Osteoblast (primary cell): ENCODE results near the gene SIRT2. TPM values are rescaled to one million over a fixed set of nuclear protein-coding genes. Genes with fewer than 3 reads are reported as not detected.
"Not testable (repeated sequence)": the region's sequence is repeated elsewhere in the genome, so short reads cannot be mapped to it uniquely, and the experiment has no call there.

Experiments
- DNase-seq: peaks from one replicate; pipeline ENCODE4 v3.0.0; 2011; ENCODE audit warnings: low spot score, mixed read lengths; ENCODE audit not compliant: insufficient read length; ENCODE audit errors: missing footprints
- H2AFZ ChIP-seq: 2 replicates; pipeline ENCODE4 v1.6.0; 2011; ENCODE audit warnings: mild to moderate bottlenecking, low read length
- H3K27ac ChIP-seq: 2 replicates; pipeline ENCODE4 v1.5.1; 2011; ENCODE audit warnings: mild to moderate bottlenecking, low read depth, low read length, moderate library complexity
- H3K27me3 ChIP-seq: 2 replicates; pipeline ENCODE4 v1.6.0; 2012; ENCODE audit warnings: mild to moderate bottlenecking, control low read depth, inconsistent platforms, low read length, moderate library complexity; ENCODE audit not compliant: insufficient read depth
- H3K36me3 ChIP-seq: 2 replicates; pipeline ENCODE4 v1.5.1; 2011; ENCODE audit warnings: mild to moderate bottlenecking, low read length, control low read depth, moderate library complexity; ENCODE audit not compliant: insufficient read depth
- H3K4me1 ChIP-seq: 2 replicates; pipeline ENCODE4 v1.5.1; 2011; ENCODE audit warnings: mild to moderate bottlenecking, low read length, control low read depth, moderate library complexity; ENCODE audit not compliant: insufficient read depth
- H3K4me2 ChIP-seq: 2 replicates; pipeline ENCODE4 v1.6.0; 2011; ENCODE audit warnings: mild to moderate bottlenecking, low read length; ENCODE audit not compliant: insufficient read depth
- H3K4me3 ChIP-seq: fragments of 200-600 bp; sonication (generic); 3 replicates; pipeline ENCODE4 v1.5.1; 2012; ENCODE audit warnings: mild to moderate bottlenecking, low read length, inconsistent platforms; ENCODE audit not compliant: insufficient read depth
- H3K79me2 ChIP-seq: 2 replicates; pipeline ENCODE4 v1.6.0; 2012; ENCODE audit warnings: mild to moderate bottlenecking, low read length, control low read depth, inconsistent platforms; ENCODE audit not compliant: insufficient read depth
- H3K9me3 ChIP-seq: 2 replicates; pipeline ENCODE4 v1.5.1; 2011; ENCODE audit warnings: low read depth, low read length, control low read depth
- H4K20me1 ChIP-seq: 2 replicates; pipeline ENCODE4 v1.6.0; 2012; ENCODE audit warnings: mild to moderate bottlenecking, low read length, control low read depth; ENCODE audit not compliant: insufficient read depth
- total RNA-seq: library from RNA; depleted of rRNA; stranded (reverse); fragments of >200 nt; gene quantifications from 2 replicates; pipeline ENCODE4 v1.2.3, GENCODE V29; 2012
- TF ChIP-seq, protein P1 (sequence below): IDR thresholded peaks from 2 replicates; pipeline ENCODE4 v1.5.1; 2011; ENCODE audit warnings: mild to moderate bottlenecking, low read depth, low read length, moderate library complexity; ENCODE audit errors: extremely low read depth

SIRT2 gene
- total RNA-seq, 1 donor = 77.4 TPM

DNA sequence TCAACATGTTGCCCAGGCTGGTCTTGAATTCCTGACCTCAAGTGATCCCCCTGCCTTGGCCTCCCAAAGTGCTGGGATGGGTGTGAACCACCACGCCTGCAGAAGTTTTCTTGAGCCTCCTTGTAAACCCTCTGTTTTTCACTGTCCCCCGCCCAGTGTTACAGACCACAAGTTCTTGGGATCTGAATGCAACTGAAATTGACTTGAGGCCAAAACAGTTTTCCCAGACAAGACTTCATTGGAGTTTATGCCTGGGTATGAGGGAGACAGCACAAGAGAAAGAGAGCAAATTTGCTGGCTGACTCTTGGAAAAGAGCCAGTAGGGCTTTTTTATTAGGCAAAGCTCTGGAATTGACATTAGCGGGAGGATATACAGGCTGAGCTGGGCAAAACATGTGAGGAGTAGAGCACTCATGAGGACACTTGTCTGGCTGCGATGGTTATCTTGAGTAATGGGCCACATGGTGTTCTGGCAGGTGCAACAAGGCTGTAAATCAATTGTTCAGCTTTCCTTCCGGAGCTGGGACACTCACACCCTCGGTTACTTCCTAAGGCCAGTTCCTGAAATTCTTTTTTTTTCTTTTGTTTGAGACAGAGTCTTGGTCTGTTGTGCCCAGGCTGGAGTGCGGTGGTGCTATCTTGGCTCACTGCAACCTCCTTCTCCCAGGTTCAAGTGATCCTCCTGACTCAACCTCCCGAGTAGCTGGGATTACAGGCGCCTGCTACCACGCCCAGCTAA lies 36.9 kb downstream of the SIRT2 start:
- no peak for DNase-seq
- no peaks in the 10 kb centered on the region for H3K79me2 ChIP-seq
- H3K4me3 ChIP-seq = no peak overlapping the region
- H3K4me2 ChIP-seq = no peak overlapping the region
- H2AFZ ChIP-seq = no peak overlapping the region
- no peak overlapping the region for H3K27ac ChIP-seq
- peaks cover 2% of the 10 kb centered on the region for H3K4me1 ChIP-seq
- H3K9me3 ChIP-seq = no peaks in the 10 kb centered on the region
- H4K20me1 ChIP-seq = no peaks in the 10 kb centered on the region
- TF ChIP-seq, protein P1, sequence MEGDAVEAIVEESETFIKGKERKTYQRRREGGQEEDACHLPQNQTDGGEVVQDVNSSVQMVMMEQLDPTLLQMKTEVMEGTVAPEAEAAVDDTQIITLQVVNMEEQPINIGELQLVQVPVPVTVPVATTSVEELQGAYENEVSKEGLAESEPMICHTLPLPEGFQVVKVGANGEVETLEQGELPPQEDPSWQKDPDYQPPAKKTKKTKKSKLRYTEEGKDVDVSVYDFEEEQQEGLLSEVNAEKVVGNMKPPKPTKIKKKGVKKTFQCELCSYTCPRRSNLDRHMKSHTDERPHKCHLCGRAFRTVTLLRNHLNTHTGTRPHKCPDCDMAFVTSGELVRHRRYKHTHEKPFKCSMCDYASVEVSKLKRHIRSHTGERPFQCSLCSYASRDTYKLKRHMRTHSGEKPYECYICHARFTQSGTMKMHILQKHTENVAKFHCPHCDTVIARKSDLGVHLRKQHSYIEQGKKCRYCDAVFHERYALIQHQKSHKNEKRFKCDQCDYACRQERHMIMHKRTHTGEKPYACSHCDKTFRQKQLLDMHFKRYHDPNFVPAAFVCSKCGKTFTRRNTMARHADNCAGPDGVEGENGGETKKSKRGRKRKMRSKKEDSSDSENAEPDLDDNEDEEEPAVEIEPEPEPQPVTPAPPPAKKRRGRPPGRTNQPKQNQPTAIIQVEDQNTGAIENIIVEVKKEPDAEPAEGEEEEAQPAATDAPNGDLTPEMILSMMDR = no peak
- H3K36me3 ChIP-seq = no peaks in the 10 kb centered on the region
- H3K27me3 ChIP-seq = no peaks in the 10 kb centered on the region

DNA sequence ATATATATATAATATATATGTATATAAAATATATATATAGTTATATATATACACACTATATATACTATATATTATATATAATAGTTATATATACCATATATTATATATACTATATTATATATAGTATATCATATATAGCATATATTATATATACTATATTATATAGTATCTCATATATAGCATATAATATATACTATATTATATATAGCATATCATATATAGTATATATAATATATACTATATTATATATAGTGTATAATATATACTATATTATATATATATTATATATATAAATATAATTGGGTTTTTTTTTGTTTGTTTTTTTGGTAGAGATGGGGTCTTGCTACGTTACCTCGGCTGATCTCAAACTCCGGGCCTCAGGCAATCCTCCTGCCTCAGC lies 38.0 kb downstream of the SIRT2 start:
- Histone ChIP-seq H3K4me3 (no peak overlapping the region), H3K79me2 (no peaks in the 10 kb centered on the region), H2AFZ (no peak overlapping the region), H3K36me3 (no peaks in the 10 kb centered on the region), H4K20me1 (no peaks in the 10 kb centered on the region), H3K27me3 (no peaks in the 10 kb centered on the region), H3K4me2 (no peak overlapping the region), H3K9me3 (no peaks in the 10 kb centered on the region), H3K4me1 (peaks cover 4% of the 10 kb centered on the region), H3K27ac (no peak overlapping the region)
- DNase-seq = no peak
- TF ChIP-seq, protein P1 = no peak

DNA sequence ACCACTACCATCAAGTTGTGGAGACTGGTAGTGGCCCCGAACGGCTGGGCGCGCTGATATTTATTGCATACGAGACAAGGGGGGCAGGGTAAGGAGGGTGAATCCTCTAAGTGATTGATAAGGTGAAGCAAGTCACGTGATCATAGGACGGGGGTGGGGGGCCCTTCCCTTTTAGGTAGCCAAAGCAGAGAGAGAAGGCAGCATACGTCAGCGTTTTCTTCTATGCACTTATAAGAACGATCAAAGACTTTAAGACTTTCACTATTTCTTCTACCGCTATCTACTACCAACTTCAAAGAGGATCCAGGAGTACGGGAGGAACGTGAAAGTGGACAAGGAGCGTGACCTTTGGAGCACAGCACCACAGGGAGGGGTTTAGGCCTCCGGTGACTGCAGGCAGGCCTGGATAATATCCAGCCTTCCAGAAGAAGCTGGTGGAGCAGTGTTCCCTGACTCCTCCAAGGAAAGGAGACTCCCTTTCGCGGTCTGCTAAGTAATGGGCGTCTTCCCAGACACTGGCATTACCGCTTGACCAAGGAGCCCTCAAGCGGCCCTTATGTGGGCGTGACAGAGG lies 39.7 kb downstream of the SIRT2 start:
- not testable (repeated sequence) for H3K4me3 ChIP-seq, DNase-seq
- H2AFZ ChIP-seq = peak overlapping the region; percentile 41

DNA sequence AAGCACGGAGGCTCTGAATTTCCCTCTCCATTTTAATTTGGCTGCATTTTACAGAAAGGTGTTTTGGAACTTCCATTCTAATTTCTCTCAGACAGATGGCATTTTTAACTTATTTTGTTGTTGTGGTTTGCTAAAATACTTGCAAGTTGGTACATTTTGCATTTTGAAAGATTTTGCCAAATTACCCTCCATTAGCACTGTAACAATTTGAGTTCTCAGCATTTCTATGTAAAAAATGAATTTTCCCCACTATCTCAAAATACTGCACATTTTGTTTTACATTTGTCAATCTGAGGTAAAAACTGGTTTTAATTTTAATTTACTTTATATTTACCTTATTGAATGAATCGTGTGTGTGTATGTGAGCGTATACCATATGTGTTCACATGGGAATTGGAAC lies 42.6 kb downstream of the SIRT2 start:
- H3K9me3 ChIP-seq = no peaks in the 10 kb centered on the region
- no peaks in the 10 kb centered on the region for H3K27me3 ChIP-seq
- H4K20me1 ChIP-seq = no peaks in the 10 kb centered on the region
- no peaks in the 10 kb centered on the region for H3K79me2 ChIP-seq
- DNase-seq = no peak
- H3K4me1 ChIP-seq = peaks cover 9% of the 10 kb centered on the region
- peak overlapping the region; percentile 56 for H2AFZ ChIP-seq
- TF ChIP-seq, protein P1 = no peak
- no peak overlapping the region for H3K4me3 ChIP-seq
- no peaks in the 10 kb centered on the region for H3K36me3 ChIP-seq
- H3K4me2 ChIP-seq = no peak overlapping the region
- no peak overlapping the region for H3K27ac ChIP-seq

More for the DNA sequence above, 39.7 kb downstream of the SIRT2 start:
- not testable (repeated sequence) for H3K4me2 ChIP-seq, H3K27ac ChIP-seq, H3K4me1 ChIP-seq, H3K27me3 ChIP-seq, H3K36me3 ChIP-seq, H4K20me1 ChIP-seq, H3K9me3 ChIP-seq, H3K79me2 ChIP-seq

DNA sequence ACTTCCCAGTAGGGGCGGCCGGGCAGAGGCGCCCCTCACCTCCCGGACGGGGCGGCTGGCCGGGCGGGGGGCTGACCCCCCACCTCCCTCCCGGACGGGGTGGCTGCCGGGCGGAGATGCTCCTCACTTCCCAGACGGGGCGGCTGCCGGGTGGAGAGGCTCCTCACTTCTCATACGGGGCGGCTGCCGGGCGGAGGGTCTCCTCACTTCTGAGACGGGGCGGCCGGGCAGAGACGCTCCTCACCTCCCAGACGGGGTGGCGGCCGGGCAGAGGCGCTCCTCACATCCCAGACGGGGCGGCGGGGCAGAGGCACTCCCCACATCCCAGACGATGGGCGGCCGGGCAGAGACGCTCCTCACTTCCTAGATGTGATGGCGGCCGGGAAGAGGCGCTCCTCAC lies 43.7 kb downstream of the SIRT2 start:
- H3K27me3 ChIP-seq, H3K36me3 ChIP-seq, H3K79me2 ChIP-seq, H2AFZ ChIP-seq, H3K4me2 ChIP-seq, H3K9me3 ChIP-seq, H4K20me1 ChIP-seq, H3K27ac ChIP-seq, DNase-seq, H3K4me3 ChIP-seq: not testable (repeated sequence)
- H3K4me1 ChIP-seq = peaks cover 15% of the 10 kb centered on the region

DNA sequence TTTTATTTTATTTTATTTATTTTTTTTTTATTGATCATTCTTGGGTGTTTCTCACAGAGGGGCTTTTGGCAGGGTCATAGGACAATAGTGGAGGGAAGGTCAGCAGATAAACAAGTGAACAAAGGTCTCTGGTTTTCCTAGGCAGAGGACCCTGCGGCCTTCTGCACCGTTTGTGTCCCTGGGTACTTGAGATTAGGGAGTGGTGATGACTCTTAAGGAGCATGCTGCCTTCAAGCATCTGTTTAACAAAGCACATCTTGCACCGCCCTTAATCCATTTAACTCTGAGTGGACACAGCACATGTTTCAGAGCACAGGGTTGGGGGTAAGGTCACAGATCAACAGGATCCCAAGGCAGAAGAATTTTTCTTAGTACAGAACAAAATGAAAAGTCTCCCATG lies 44.5 kb downstream of the SIRT2 start:
- H3K27ac ChIP-seq, DNase-seq, H3K27me3 ChIP-seq, H3K9me3 ChIP-seq, H3K4me3 ChIP-seq, H3K79me2 ChIP-seq, H3K36me3 ChIP-seq, H4K20me1 ChIP-seq, H2AFZ ChIP-seq, H3K4me2 ChIP-seq: not testable (repeated sequence)
- H3K4me1 ChIP-seq = peaks cover 17% of the 10 kb centered on the region
